GM18873 (cell line): ENCODE data around the gene DYRK3.
"Not testable (repeated sequence)": the region's sequence is repeated elsewhere in the genome, so short reads cannot be mapped to it uniquely, and the experiment has no call there.

Source experiments
- ATAC-seq: cut with Tn5 transposase; IDR thresholded peaks from one replicate; pipeline ENCODE4 v1.9.1; 2021; ENCODE audit warnings: mild to moderate bottlenecking, moderate library complexity, moderate number of reproducible peaks; ENCODE audit not compliant: unreplicated experiment, low FRiP score

DYRK3 gene

GRCh38 chr1:206635080-206635977 lies at the start of gene DYRK3:
Gene DYRK3, plus strand, starts transcription at chr1:206635536. Its CDS starts 168 bp downstream, at chr1:206635704.
- ATAC-seq = peak; percentile 73

DNA sequence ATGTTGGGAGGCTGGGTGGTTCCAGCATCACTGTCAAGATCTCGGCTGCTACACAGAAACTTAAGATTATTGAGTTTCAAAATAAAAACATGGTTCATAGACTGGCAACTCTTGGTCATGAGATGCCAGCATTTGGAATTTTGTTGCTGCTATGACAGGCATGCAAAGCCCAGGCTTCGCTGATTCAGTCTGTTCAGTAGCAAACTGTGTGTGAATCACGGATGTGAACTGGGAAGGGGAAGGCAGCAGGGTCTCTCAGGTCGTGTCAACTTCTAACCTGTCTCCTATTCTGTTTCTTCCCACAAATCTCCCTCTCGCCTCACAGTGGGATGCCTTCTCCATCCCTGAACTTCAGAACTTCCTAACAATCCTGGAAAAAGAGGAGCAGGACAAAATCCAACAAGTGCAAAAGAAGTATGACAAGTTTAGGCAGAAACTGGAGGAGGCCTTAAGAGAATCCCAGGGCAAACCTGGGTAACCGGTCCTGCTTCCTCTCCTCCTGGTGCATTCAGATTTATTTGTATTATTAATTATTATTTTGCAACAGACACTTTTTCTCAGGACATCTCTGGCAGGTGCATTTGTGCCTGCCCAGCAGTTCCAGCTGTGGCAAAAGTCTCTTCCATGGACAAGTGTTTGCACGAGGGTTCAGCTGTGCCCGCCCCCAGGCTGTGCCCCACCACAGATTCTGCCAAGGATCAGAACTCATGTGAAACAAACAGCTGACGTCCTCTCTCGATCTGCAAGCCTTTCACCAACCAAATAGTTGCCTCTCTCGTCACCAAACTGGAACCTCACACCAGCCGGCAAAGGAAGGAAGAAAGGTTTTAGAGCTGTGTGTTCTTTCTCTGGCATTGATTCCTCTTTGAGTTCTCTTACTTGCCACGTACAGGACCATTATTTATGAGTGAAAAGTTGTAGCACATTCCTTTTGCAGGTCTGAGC lies 48.6 kb upstream of the DYRK3 start:
- no peak for ATAC-seq

DNA sequence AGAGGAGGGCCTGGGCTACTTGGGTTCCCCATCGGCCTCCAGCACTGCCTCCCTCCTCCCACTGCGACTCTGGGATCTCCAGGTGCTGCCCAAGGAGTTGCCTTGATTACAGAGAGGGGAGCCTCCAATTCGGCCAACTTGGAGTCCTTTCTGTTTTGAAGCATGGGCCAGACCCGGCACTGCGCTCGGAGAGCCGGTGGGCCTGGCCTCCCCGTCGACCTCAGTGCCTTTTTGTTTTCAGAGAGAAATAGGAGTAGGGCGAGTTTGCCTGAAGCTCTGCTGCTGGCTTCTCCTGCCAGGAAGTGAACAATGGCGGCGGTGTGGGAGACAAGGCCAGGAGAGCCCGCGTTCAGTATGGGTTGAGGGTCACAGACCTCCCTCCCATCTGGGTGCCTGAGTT lies 47.4 kb upstream of the DYRK3 start:
- ATAC-seq = no peak

- no peak for ATAC-seq
Observed at GRCh38 chr1:206588492-206588891, 46.8 kb upstream of the DYRK3 start.

DNA sequence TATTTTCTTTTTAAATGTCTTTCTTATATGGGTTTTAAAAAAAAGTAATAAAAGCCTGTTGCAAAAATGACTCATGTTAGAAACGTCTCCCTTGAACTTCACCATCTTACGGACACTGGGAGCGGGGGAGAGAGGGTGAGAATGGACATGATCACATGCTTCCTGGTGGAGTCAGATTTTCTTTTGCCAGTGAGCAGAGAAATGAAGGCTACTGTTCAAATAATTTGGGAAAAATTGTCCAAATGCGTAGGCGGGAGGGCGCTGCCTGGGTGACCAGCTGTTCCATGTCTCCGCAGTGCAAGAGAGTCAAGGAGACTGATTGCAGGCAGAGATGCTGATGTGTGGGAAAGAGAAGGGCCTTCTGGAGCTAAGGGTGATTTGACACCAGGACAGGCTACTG lies 46.1 kb upstream of the DYRK3 start:
- no peak for ATAC-seq

- peak; percentile 58 for ATAC-seq
Observed at GRCh38 chr1:206590025-206590758, 45.1 kb upstream of the DYRK3 start.

DNA sequence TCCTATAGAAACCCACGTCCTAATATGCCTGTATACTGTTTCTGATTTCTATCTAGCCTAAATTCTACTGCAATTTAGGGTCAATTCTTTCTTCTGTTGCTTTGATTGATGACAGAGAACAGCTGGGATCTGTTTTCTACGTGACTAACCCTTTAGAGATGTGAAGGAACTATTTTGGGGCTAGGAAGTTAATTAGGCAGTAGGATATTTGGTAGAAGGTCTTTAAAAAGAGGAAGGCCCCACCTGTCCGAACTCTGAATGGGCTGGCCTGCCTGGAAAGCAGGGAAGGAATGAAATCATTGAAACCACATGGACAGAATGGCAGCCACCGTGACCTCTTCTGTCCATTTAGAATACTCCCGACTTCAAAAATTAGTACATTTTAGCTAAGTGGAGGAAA lies 44.1 kb upstream of the DYRK3 start:
- no peak for ATAC-seq

- ATAC-seq = no peak
Observed at GRCh38 chr1:206591696-206592095, 43.6 kb upstream of the DYRK3 start.

- ATAC-seq = no peak
Observed at GRCh38 chr1:206593351-206593925, 41.9 kb upstream of the DYRK3 start.

DNA sequence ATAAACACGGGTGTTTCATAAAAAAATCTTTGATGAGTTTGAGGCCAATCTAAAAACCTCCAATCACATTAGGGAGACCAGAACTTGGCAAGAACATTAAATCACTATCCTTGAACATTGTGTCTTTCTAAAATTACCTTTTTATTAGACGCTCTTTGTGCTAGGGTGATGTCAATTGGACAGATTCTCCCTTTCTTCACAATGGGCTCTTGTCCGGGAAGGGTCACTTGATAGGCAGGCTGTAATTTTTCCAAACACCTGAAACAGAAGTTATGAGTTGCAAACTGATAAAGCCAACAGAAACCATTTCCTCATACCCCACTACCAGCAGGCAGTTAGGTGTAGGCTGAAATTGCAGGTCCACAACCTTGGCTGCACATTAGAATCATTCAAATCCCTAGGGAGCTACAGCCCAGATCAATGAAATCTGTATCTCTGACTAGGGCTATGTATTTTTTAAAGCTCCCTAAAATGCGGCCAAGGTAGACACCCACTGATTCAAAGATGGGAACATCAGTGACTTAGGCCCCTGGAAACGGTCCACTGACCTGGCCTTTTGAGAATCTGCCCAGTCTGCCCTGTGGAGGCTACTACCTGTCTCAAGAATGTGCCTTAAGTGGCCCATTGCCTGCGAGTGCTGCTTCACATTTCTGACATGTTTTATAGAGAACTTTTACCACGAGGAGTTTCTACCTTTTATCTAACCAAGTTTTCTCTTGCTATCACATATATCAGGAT lies 39.6 kb upstream of the DYRK3 start:
- no peak for ATAC-seq

DNA sequence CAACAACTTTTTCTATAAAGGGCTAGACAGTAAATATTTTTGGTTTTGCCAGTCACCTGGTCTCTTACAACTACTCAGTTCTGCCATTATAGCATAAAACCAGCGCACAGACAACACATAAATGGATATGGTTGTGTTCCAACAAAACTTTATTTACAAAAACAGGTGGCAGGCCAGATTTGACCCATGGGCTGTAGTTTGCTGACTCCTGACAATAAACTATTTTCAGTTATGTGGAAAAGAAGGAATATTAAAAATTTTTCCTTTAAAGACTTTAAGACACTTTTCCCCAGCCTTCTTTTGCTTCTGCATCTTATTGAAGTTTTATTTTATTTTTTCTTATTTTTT lies 39.0 kb upstream of the DYRK3 start:
- ATAC-seq = no peak

- ATAC-seq = no peak
Observed at GRCh38 chr1:206600527-206600926, 34.8 kb upstream of the DYRK3 start.

DNA sequence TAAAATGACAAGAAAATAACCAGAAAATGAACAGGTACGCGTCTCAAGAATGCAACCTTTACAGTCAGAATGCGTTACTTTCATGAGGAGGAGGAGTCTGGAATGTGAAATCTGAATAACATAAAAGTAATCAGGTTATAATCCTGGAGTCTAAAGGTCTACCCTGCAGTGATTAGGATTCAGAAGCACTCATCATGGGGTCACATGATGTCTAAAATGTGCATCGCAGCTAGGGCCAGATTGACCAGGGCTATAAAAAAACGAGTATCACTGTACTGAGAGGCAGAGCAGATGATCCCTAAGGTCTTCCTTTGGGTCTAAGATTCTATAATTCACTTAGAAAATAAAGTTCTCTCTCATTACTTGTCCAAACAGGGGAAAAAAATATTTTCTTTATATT lies 30.5 kb upstream of the DYRK3 start:
- no peak for ATAC-seq

GRCh38 chr1:206606867-206607266 lies 28.5 kb upstream of the DYRK3 start:
- no peak for ATAC-seq

GRCh38 chr1:206608108-206608698 lies 27.1 kb upstream of the DYRK3 start:
- no peak for ATAC-seq

- ATAC-seq = no peak
Observed at GRCh38 chr1:206609229-206609991, 25.9 kb upstream of the DYRK3 start.

- ATAC-seq = peak; percentile 63
Observed at GRCh38 chr1:206612129-206612876, 23.0 kb upstream of the DYRK3 start, which contains the start of gene EIF2D. Gene EIF2D, minus strand, starts transcription at chr1:206612465. Its CDS starts 123 bp downstream, at chr1:206612342.

GRCh38 chr1:206626396-206626795 lies 8.9 kb upstream of the DYRK3 start:
- ATAC-seq = not testable (repeated sequence)
